Activated naive CD8-positive, alpha-beta T cell treated with anti-CD3 and anti-CD28 coated beads, Interleukin-2, amount 50 U/mL, for 24 hours (primary cell): Measurements from ENCODE around the gene PACSIN3.

Experiments used
- ATAC-seq: fragments of 150-1000 bp; cut with Tn5 transposase; one replicate; pipeline ENCODE4 v1.10.0; 2021
- DNase-seq: peaks from one replicate; pipeline ENCODE4 v3.0.0; 2021
- H3K27ac Mint-ChIP-seq: one replicate; pipeline ENCODE4 v1.8.0; 2021; ENCODE audit warnings: mild to moderate bottlenecking, mixed read lengths
- H3K27me3 Mint-ChIP-seq: one replicate; pipeline ENCODE4 v1.8.0; 2021; ENCODE audit warnings: mixed read lengths
- H3K36me3 Mint-ChIP-seq: one replicate; pipeline ENCODE4 v1.8.0; 2021; ENCODE audit warnings: low read depth, mixed read lengths
- H3K4me1 Mint-ChIP-seq: one replicate; pipeline ENCODE4 v1.8.0; 2021; ENCODE audit warnings: mixed read lengths
- H3K4me3 Mint-ChIP-seq: one replicate; pipeline ENCODE4 v1.8.0; 2021; ENCODE audit warnings: mild to moderate bottlenecking, moderate library complexity, mixed read lengths
- H3K9me3 Mint-ChIP-seq: one replicate; pipeline ENCODE4 v1.8.0; 2021; ENCODE audit warnings: mixed read lengths

PACSIN3 gene

DNA sequence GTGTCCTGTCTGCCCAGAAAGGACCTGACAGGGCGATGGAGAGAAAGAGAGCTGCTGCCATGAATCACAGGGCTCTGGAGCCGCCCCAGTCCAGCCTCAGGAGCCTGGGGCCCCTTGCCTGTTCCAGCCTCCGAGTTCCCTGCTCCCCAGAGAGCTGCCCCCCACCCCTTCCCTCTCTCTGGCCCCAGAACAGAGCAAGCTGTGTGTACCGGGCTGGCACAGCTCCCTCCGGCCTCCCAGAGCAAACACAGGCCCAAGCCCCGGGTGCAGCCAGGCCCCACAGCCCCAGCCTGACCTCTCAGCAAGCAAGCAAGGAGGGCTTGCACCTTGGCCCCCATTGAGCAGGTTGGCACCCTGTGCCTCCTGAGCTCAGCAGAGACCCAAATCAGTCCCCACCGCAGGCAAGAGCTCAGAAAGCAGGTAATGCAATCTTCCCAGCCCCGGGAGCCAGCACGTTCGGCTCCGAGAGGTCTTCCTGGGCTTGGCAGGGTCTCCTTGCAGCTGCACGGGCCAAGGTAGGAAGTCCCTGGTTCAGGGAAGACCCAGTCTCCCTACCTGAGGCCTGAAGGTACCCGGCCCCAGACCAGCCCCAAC is 1.4 kb downstream of the PACSIN3 start:
- peaks cover 33% of the 10 kb centered on the region for H3K27me3 Mint-ChIP-seq
- peak overlapping the region; percentile 43 for H3K4me3 Mint-ChIP-seq
- no peak overlapping the region for H3K27ac Mint-ChIP-seq
- ATAC-seq (no peak), DNase-seq (no peak)
- peaks cover 14% of the 10 kb centered on the region for H3K4me1 Mint-ChIP-seq
- H3K36me3 Mint-ChIP-seq: peaks cover 1% of the 10 kb centered on the region
- H3K9me3 Mint-ChIP-seq: no peaks in the 10 kb centered on the region

DNA sequence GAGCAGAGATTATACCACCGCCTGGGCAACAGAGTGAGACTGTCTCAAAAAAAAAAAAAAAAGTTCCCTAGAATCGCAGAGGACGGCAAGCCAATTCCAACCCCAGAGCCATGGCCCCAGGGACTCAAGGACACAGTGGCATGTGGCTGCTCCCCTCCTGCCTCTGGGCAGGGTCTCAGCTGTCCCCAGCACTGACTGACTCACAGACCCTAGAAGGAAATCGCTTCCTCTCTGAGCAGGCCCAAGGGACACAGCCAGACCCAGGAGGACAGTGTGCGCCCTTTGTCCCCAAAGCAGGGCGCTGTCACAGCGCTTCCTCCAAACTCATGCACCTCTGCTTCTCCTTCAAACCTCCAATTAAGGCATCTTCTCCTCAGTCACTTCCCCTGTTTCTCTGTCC is 2.3 kb downstream of the PACSIN3 start:
- Mint-ChIP-seq H3K4me1 (peaks cover 14% of the 10 kb centered on the region), H3K27me3 (peaks cover 25% of the 10 kb centered on the region), H3K9me3 (no peaks in the 10 kb centered on the region), H3K36me3 (peaks cover 1% of the 10 kb centered on the region), H3K4me3 (no peak overlapping the region), H3K27ac (no peak overlapping the region)
- DNase-seq (no peak), ATAC-seq (no peak)

DNA sequence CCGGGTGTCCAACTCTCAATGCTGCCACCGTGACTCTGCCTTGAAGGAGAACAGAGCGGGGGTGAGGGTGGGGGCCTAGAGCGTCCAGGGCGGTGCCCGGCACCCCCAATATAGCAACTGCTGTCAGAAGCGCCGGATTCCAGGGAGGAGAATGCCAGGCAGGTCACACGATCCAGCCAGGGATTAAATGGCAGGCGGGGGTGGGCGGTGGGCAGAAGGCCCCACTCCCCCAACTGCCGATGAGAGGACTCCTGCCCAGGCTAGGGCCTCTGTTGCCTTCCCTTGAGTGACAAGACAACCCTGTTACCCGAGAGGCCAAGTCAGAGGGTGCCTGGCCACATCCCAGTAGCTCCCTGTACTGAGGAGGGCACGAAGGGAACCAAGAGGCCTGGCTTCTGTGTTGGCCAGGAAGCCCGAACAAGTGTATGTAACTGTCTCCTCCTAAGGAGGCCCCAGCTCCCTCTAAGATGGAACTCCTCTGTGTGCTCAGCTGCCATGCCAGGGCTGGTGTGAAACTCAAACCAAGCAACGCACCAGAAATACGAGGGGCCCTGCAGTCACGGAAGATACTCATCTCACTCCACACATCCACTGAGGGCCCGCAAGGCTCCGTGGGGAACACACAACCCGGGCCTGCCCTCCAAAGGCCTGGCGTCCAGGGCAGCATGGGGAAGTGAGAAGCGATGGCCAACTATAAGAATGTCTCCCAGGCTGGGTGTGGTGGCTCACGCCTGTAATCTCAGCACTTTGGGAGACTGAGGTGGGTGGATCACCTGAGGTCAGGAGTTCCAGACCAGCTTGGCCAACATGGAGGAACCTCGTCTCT is 3.0 kb downstream of the PACSIN3 start:
- H3K4me3 Mint-ChIP-seq: no peak overlapping the region
- ATAC-seq (no peak), DNase-seq (no peak)
- no peak overlapping the region for H3K27ac Mint-ChIP-seq
- H3K27me3 Mint-ChIP-seq: peaks cover 23% of the 10 kb centered on the region
- peaks cover 14% of the 10 kb centered on the region for H3K4me1 Mint-ChIP-seq
- peaks cover 1% of the 10 kb centered on the region for H3K36me3 Mint-ChIP-seq
- no peaks in the 10 kb centered on the region for H3K9me3 Mint-ChIP-seq

DNA sequence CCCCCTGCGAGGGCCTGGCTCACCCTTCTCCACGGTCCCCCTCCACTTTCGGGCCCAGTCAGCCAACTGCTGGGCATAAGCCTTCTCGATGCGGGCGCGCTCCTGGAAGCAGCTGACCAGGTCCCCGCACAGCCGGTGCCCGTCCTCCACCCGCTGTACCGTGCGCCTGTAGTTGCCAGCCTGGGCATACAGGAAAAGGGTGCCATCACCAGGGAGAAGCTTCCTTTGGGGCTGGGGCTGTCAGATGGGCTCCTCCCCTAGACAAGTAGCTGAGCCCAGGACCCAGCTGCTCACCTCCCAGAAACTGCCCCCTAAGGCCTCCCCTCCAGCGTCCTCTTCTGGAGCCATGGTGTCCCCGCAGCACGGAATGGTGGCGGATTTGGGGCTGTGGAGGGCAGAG is 3.9 kb downstream of the PACSIN3 start:
- H3K27ac Mint-ChIP-seq: no peak overlapping the region
- no peak overlapping the region for H3K4me3 Mint-ChIP-seq
- ATAC-seq (no peak), DNase-seq (no peak)
- H3K9me3 Mint-ChIP-seq: no peaks in the 10 kb centered on the region
- H3K4me1 Mint-ChIP-seq: peaks cover 15% of the 10 kb centered on the region
- peaks cover 1% of the 10 kb centered on the region for H3K36me3 Mint-ChIP-seq
- H3K27me3 Mint-ChIP-seq: peaks cover 14% of the 10 kb centered on the region

DNA sequence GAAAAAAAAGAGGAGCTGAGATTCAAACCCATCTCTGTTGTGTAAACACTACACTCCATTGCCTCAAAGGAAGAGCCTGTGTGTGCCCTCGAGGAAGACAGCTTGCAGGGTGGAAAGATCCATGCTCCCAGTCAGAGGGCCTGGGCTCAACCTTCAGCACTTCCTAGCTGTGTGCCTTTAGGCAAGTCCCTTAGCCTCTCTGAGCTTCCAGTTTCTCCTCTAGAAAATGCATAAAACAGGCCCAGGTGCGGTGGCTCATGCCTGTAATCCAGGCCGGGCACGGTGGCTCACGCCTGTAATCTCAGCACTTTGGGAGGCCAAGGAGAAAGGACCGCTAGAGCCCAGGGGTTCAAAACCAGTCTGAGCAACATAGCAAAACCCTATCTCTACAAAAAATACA is 5.0 kb downstream of the PACSIN3 start:
- Mint-ChIP-seq H3K4me1 (peaks cover 10% of the 10 kb centered on the region), H3K36me3 (peaks cover 4% of the 10 kb centered on the region), H3K27ac (no peak overlapping the region), H3K4me3 (no peak overlapping the region), H3K27me3 (peaks cover 12% of the 10 kb centered on the region), H3K9me3 (no peaks in the 10 kb centered on the region)
- ATAC-seq (no peak), DNase-seq (no peak)

DNA sequence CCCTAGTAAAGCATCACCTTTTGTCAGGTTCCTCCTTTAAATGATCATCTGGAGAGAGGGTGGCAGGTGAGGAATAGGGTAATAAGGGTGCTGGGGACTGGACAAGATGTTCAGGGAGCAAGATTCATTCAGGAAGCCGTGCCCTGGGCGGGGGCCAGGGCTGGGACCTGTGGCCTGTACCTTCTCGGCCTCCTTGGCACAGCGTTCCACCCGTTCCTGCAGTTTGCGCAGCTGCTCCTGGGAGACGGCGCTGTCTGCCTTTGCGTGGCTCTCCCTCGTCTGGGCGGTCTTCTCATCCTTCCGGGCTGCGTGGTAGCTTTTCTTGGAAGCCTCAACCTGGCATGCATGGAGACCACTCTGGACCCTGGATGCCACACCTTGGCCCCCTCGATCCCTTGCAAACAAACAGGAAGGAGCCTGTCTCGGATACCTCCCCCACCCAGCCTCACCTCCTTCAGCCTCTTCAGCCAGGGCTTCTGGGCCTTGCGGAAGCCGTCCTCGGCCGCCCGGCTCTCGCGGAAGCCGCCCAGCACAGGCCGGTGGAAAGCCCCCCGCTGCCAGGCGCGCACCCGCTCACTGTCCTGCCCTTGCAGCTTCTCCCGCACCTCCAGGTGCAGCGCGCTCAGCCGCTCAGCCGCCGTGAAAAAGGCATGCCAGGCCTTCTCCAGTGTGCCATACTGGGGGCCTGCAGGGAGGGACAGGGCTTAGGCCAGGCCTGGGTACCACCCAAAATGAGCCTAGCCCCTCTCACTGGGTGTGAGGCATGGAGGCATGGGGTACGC is 6.0 kb downstream of the PACSIN3 start:
- Mint-ChIP-seq H3K36me3 (peaks cover 7% of the 10 kb centered on the region), H3K27me3 (peaks cover 12% of the 10 kb centered on the region), H3K9me3 (no peaks in the 10 kb centered on the region), H3K4me1 (peaks cover 19% of the 10 kb centered on the region), H3K4me3 (no peak overlapping the region), H3K27ac (no peak overlapping the region)
- DNase-seq: no peak
- no peak for ATAC-seq

DNA sequence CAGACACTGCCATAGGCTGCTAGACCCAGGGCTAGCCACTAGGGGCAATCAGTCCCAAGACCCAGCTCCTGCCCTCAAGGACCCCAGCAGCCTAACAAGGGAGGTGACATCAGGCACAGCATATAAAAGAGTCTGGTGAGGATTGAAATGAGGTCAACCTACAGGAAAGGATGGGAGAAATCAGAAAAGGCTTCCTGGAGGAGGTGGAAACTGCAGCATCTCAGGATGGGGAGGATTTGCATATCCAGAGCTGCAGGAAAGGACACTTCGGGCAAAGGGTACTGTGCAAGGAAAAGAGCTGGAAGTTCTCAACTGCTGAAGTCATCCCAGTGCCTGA is 6.6 kb downstream of the PACSIN3 start:
- peaks cover 10% of the 10 kb centered on the region for H3K36me3 Mint-ChIP-seq
- no peak for ATAC-seq
- no peaks in the 10 kb centered on the region for H3K9me3 Mint-ChIP-seq
- H3K4me3 Mint-ChIP-seq: no peak overlapping the region
- H3K27me3 Mint-ChIP-seq: peaks cover 9% of the 10 kb centered on the region
- no peak overlapping the region for H3K27ac Mint-ChIP-seq
- peak; percentile 45 for DNase-seq
- peaks cover 23% of the 10 kb centered on the region for H3K4me1 Mint-ChIP-seq

DNA sequence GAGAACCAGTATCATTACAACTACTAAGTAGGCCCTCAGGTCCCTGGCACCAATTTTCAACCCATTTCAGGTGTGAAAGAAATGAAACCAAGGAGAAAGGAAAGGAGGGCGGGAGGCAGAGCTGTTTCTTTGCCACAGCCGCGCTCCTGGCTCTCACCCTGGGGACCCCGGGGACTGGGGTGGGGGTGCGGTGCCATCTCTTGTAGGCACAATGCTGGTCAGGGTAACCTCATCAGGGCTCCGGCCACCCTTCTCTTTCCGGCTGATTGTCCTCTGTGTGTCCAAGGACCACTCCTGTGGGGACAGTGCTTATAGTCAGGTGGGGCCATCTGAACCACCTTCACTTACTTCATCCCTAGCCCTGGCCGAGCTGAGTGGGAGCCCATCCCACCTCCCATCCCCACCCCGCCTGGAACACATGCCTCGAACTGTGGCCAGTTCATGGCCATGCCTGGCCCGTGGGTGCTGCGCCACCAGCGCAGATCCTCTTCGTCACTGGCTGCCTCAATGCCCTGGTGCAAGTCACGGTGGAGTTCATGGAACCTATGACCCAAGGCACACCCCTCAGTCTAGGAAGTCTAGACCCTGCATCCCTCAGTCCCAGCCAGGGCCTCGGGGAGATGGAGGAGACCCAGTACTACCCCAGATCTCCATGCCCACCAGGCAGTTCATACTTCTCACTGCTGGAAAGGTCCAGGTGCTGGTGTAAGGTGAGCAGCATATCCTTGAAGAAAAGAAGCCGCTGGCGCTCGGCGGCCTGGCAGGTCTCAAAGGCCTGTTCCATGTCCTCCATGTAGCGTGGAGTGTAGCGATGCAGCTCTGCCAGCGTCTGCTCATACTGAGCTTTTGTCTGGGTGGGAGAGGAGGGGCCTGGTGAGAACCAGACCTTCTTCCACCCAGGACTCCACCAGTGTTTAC is 7.2 kb downstream of the PACSIN3 start:
- Mint-ChIP-seq H3K4me3 (no peak overlapping the region), H3K9me3 (no peaks in the 10 kb centered on the region), H3K27ac (peak overlapping the region; percentile 59), H3K36me3 (peaks cover 8% of the 10 kb centered on the region), H3K27me3 (peaks cover 5% of the 10 kb centered on the region), H3K4me1 (peaks cover 25% of the 10 kb centered on the region)
- ATAC-seq (no peak), DNase-seq (no peak)

DNA sequence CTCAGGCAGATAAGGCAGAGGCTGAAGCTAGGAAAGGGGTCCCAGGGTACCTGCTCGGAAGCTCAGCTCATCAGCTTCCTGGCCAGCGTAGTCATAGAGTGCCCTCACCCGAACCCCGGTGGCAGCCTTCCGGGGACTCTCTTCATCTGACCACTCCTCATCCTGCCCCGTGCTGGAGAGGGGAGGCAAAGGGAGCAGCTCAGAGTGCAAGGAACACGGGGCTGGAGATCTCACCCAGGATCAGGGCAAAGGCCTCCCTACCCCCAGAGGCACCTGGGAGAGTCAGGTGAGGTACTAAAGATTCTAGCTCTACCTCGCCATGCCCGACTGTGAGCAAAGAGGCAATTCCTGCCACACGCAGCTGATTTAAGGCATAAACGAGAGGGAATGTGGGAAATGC is 7.9 kb downstream of the PACSIN3 start:
- Mint-ChIP-seq H3K9me3 (no peaks in the 10 kb centered on the region), H3K4me1 (peaks cover 31% of the 10 kb centered on the region), H3K27ac (no peak overlapping the region), H3K36me3 (peaks cover 8% of the 10 kb centered on the region), H3K27me3 (peaks cover 3% of the 10 kb centered on the region), H3K4me3 (no peak overlapping the region)
- no peak for ATAC-seq
- no peak for DNase-seq

DNA sequence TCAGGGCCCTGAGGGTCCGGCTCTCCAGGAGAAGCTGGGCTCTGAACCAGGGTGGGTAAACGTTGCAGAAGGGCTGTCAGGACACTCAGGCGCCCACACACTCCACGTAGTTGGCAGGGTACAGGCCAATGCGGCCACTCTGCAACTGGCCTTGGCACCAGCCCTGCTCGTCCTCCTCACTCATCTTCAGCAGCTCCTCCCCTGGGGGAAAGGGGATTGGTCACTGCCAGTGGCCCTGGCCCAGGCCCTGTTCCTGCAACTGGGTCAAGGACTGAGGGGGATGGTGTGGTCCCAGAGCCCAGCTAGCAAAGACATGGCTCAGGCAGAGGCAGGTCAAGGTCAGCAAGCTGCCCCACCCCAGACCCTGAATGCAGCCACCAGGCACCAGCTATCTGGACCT is 8.4 kb downstream of the PACSIN3 start:
- no peak for DNase-seq
- peaks cover 3% of the 10 kb centered on the region for H3K27me3 Mint-ChIP-seq
- peak overlapping the region; percentile 96 for H3K4me3 Mint-ChIP-seq
- H3K36me3 Mint-ChIP-seq: peaks cover 12% of the 10 kb centered on the region
- H3K4me1 Mint-ChIP-seq: peaks cover 34% of the 10 kb centered on the region
- H3K9me3 Mint-ChIP-seq: no peaks in the 10 kb centered on the region
- H3K27ac Mint-ChIP-seq: peak overlapping the region; percentile 99
- ATAC-seq: no peak

DNA sequence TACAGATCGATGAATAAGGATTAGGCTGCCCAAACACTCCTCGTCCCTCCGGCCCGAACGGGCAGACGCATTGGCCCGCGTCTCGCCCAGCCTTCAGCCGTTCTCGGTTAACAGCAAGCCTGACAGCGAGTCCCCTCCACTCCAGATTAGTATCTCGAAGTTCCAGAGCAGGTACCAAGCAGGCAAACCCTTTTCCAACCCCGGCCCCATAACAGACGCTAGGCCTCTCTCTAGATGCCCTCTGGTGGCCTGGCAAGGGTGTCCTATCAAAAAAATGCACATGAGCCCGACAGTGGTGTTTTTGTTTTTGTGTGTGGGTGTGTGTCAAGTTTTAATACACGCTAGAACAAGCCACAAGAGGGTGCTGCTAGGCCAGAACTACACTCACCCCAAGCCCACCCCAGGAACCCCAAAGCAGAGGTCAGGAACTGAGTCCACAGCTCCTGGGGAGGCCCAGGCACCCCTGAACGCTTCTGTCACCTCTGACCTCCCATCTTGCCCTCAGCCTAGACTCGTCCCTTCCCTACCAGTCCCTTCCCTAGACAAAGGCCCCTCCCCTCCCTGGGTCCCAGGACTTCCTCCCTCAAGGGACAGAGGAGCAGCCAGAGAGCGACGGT is 8.9 kb downstream of the PACSIN3 start:
- peak overlapping the region; percentile 99 for H3K27ac Mint-ChIP-seq
- H3K27me3 Mint-ChIP-seq: peaks cover 3% of the 10 kb centered on the region
- peak; percentile 67 for DNase-seq
- no peaks in the 10 kb centered on the region for H3K9me3 Mint-ChIP-seq
- peak overlapping the region; percentile 96 for H3K4me3 Mint-ChIP-seq
- H3K4me1 Mint-ChIP-seq: peaks cover 36% of the 10 kb centered on the region
- ATAC-seq: peak; percentile 60
- H3K36me3 Mint-ChIP-seq: peaks cover 14% of the 10 kb centered on the region

DNA sequence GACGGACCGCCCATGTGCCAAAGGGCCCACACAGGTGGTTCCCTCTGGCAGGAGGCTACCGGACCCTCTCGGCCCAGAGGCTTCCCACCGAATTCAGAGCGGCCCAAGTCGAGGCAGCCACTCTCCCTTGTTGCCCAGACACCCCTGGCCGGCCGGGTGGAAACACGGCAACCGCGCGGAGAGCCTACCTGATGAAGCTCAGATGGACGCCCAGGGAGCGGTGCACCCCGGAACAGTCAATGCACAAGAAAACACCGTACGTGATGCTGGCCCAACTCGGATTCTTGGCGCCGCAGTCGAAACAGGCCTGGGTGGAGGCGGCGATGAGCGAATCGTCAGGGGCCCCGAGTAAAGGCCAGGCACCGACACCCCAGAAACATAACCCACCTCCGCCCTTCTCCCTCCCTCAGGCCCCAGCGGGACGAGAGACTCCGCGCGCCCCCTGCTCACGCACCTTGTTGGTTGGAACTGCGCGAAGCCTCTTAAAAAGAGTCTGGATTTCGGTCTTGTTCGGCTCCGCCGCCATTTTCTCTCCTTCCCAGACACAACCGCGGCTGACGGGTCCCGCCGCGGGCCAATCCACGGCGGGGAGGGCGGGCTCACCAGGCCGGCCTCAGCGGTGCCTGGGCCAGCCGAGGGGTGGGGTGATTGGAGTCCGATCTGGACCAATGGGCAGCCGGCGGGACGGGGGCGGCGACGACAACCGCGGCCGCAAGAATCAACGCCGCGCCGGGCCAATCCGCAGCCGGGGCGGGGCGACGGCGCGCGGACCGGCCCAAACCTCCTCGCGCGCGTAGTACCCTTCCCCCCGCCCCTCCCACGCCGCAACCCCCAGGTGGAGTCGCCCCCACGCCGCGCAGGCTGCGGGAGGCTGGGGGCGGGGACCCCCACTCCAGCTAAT is 9.7 kb downstream of the PACSIN3 start, which contains the start of gene ARFGAP2:
TSS of gene ARFGAP2 (minus strand) at position 552 of the 901 bp plus-strand sequence. CDS start at position 526, 26 bp downstream.
- Mint-ChIP-seq H3K4me1 (peaks cover 39% of the 10 kb centered on the region), H3K36me3 (peaks cover 17% of the 10 kb centered on the region), H3K27ac (peak within 1 kb of the TSS; percentile 99), H3K27me3 (peaks cover 3% of the 10 kb centered on the region), H3K9me3 (no peaks in the 10 kb centered on the region), H3K4me3 (peak within 1 kb of the TSS; percentile 96)
- peak; percentile 97 for DNase-seq
- ATAC-seq: peak; percentile 94

DNA sequence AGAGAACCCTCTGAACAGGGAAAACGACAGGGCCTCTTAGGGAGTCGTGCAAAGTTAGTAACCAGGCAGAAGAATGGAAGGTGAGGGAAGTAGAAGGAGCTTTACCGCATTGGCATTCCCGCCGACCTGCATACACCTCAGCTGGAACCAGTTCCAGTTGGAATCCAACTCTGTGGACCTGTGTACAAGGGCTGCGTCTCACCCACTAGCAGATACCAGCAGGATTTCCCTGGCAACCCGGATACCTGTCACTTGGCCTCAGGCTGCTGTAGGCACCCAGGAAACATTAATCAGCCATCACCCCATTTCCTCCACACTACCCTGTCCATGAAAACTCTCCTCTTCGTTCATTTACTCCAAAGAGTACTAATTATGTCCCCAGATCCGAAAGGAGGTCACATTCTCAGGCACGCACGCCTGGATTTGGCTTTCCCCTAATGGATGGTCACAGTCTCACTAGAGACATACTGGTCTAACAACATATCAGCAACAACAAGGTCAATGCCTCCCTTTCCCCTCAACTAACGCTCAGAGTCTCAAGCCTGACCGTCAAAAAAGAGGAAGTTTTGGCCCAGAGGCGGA is 10.4 kb downstream of the PACSIN3 start:
- H3K4me3 Mint-ChIP-seq: peak overlapping the region; percentile 96
- ATAC-seq: no peak
- no peaks in the 10 kb centered on the region for H3K9me3 Mint-ChIP-seq
- H3K27ac Mint-ChIP-seq: peak overlapping the region; percentile 97
- H3K36me3 Mint-ChIP-seq: peaks cover 21% of the 10 kb centered on the region
- DNase-seq: no peak
- H3K4me1 Mint-ChIP-seq: peaks cover 39% of the 10 kb centered on the region
- H3K27me3 Mint-ChIP-seq: peaks cover 3% of the 10 kb centered on the region
